H9 (cell line): ENCODE measurements around the gene FHIT. TPM values are rescaled to one million over a fixed set of nuclear protein-coding genes. Genes with fewer than 3 reads are reported as not detected.

Experiments
- DNase-seq: peaks from one replicate; pipeline ENCODE4 v3.0.0-alpha.2; 2017
- H2AFZ ChIP-seq: one replicate; pipeline ENCODE4 v1.6.1; 2013; ENCODE audit warnings: mild to moderate bottlenecking, low read length, control low read depth, moderate library complexity
- H2AK5ac ChIP-seq: 2 replicates; pipeline ENCODE4 v1.6.1; 2013; ENCODE audit warnings: low read length, control low read depth, mixed read lengths; ENCODE audit not compliant: insufficient read length
- H2BK120ac ChIP-seq: one replicate; pipeline ENCODE4 v1.6.1; 2013; ENCODE audit warnings: low read depth, mild to moderate bottlenecking, low read length, control low read depth, inconsistent platforms; ENCODE audit not compliant: poor library complexity, severe bottlenecking
- H2BK12ac ChIP-seq: 2 replicates; pipeline ENCODE4 v1.6.1; 2013; ENCODE audit warnings: low read length, control low read depth, mixed read lengths, low read depth; ENCODE audit not compliant: insufficient read length
- H2BK15ac ChIP-seq: 2 replicates; pipeline ENCODE4 v1.6.1; 2013; ENCODE audit warnings: low read depth, low read length, control low read depth
- H2BK20ac ChIP-seq: one replicate; pipeline ENCODE4 v1.6.1; 2013; ENCODE audit warnings: low read depth, mild to moderate bottlenecking, low read length, control low read depth, inconsistent platforms; ENCODE audit not compliant: poor library complexity, severe bottlenecking
- H2BK5ac ChIP-seq: 2 replicates; pipeline ENCODE4 v1.6.1; 2013; ENCODE audit warnings: low read length, control low read depth, mixed read lengths; ENCODE audit not compliant: insufficient read length
- H3K14ac ChIP-seq: 2 replicates; pipeline ENCODE4 v1.6.1; 2013; ENCODE audit warnings: low read length, control low read depth; ENCODE audit not compliant: insufficient read depth
- H3K18ac ChIP-seq: 2 replicates; pipeline ENCODE4 v1.6.1; 2013; ENCODE audit warnings: low read depth, mild to moderate bottlenecking, mixed read lengths, low read length, control low read depth; ENCODE audit not compliant: insufficient read length
- H3K23ac ChIP-seq: 2 replicates; pipeline ENCODE4 v1.6.1; 2013; ENCODE audit warnings: low read length, control low read depth, mixed read lengths, low read depth; ENCODE audit not compliant: insufficient read length
- H3K23me2 ChIP-seq: 2 replicates; pipeline ENCODE4 v1.6.1; 2013; ENCODE audit warnings: low read depth, mild to moderate bottlenecking, mixed read lengths, low read length, control low read depth; ENCODE audit not compliant: insufficient read length, poor library complexity, severe bottlenecking
- H3K27ac ChIP-seq: 2 replicates; pipeline ENCODE4 v1.5.1; 2013; ENCODE audit warnings: low read length, control low read depth, mixed read lengths, low read depth; ENCODE audit not compliant: insufficient read length
- H3K27me3 ChIP-seq: 2 replicates; pipeline ENCODE4 v1.6.1; 2013; ENCODE audit warnings: low read length, control low read depth, inconsistent platforms; ENCODE audit not compliant: insufficient read depth
- H3K4ac ChIP-seq: 2 replicates; pipeline ENCODE4 v1.6.1; 2013; ENCODE audit warnings: low read depth, mild to moderate bottlenecking, control low read depth, inconsistent platforms, low read length, moderate library complexity
- H3K4me1 ChIP-seq: 2 replicates; pipeline ENCODE4 v1.6.1; 2013; ENCODE audit warnings: low read length, control low read depth, inconsistent platforms; ENCODE audit not compliant: insufficient read depth
- H3K4me2 ChIP-seq: 2 replicates; pipeline ENCODE4 v1.6.1; 2013; ENCODE audit warnings: low read length, control low read depth, mixed read lengths; ENCODE audit not compliant: insufficient read length, insufficient read depth
- H3K56ac ChIP-seq: 2 replicates; pipeline ENCODE4 v1.6.1; 2013; ENCODE audit warnings: low read depth, mild to moderate bottlenecking, mixed read lengths, low read length, control low read depth; ENCODE audit not compliant: insufficient read length
- H3K79me1 ChIP-seq: 2 replicates; pipeline ENCODE4 v1.6.1; 2013; ENCODE audit warnings: low read depth, mild to moderate bottlenecking, moderate library complexity, low read length, control low read depth, inconsistent platforms; ENCODE audit not compliant: insufficient read depth, poor library complexity, severe bottlenecking
- H3K79me2 ChIP-seq: 2 replicates; pipeline ENCODE4 v1.6.1; 2013; ENCODE audit warnings: low read length, control low read depth, inconsistent platforms; ENCODE audit not compliant: insufficient read depth
- H3K9ac ChIP-seq: 2 replicates; pipeline ENCODE4 v1.6.1; 2013; ENCODE audit warnings: low read length, control low read depth, mixed read lengths; ENCODE audit not compliant: insufficient read length; ENCODE audit errors: extremely low read depth
- H3K9me3 ChIP-seq: one replicate; pipeline ENCODE4 v1.6.1; 2013; ENCODE audit warnings: low read depth, low read length, inconsistent platforms; ENCODE audit not compliant: control insufficient read depth
- H3T11ph ChIP-seq: one replicate; pipeline ENCODE4 v1.6.1; 2013; ENCODE audit warnings: mild to moderate bottlenecking, low read length, control low read depth, inconsistent platforms
- H4K20me1 ChIP-seq: one replicate; pipeline ENCODE4 v1.6.1; 2013; ENCODE audit not compliant: control insufficient read depth, insufficient read length, insufficient read depth
- H4K5ac ChIP-seq: 2 replicates; pipeline ENCODE4 v1.6.1; 2013; ENCODE audit warnings: low read depth, mild to moderate bottlenecking, mixed read lengths, low read length, control low read depth; ENCODE audit not compliant: insufficient read length
- H4K8ac ChIP-seq: replicated peaks from 2 replicates; pipeline ENCODE4 v1.6.1; 2013; ENCODE audit warnings: low read length, control low read depth, mixed read lengths, low read depth; ENCODE audit not compliant: insufficient read length
- H4K91ac ChIP-seq: 2 replicates; pipeline ENCODE4 v1.6.1; 2013; ENCODE audit warnings: low read depth, mild to moderate bottlenecking, moderate library complexity, mixed read lengths, low read length, control low read depth; ENCODE audit not compliant: insufficient read length
- H3K27ac Mint-ChIP-seq, 3 experiments: 2 replicates in 2 of 3; 3 replicates in 1 of 3; pipeline ENCODE4 v1.8.0; 2020 to 2021; ENCODE audit warnings: mixed read lengths in 3 of 3, mild to moderate bottlenecking in 1 of 3, moderate library complexity in 1 of 3
- H3K27me3 Mint-ChIP-seq: 2 replicates; pipeline ENCODE4 v1.8.0; 2021; ENCODE audit warnings: low read depth, mild to moderate bottlenecking, moderate library complexity, mixed read lengths
- H3K36me3 Mint-ChIP-seq, 3 experiments: 2 replicates in 2 of 3; 3 replicates in 1 of 3; pipeline ENCODE4 v1.8.0; 2020 to 2021; ENCODE audit warnings: low read depth in 3 of 3, mixed read lengths in 3 of 3; ENCODE audit not compliant: insufficient read depth in 1 of 3
- H3K4me1 Mint-ChIP-seq, 2 experiments: 2 replicates each; pipeline ENCODE4 v1.8.0; 2020; ENCODE audit warnings: mixed read lengths in 2 of 2
- H3K4me3 Mint-ChIP-seq, 2 experiments: 2 replicates in 1 of 2; 3 replicates in 1 of 2; pipeline ENCODE4 v1.8.0; 2020 to 2021; ENCODE audit warnings: mild to moderate bottlenecking in 2 of 2, mixed read lengths in 2 of 2, moderate library complexity in 1 of 2
- H3K9me3 Mint-ChIP-seq, 2 experiments: 2 replicates in 1 of 2; 3 replicates in 1 of 2; pipeline ENCODE4 v1.8.0; 2020; ENCODE audit warnings: mild to moderate bottlenecking in 2 of 2, mixed read lengths in 2 of 2, moderate library complexity in 1 of 2
- WGBS: extraction: QIAGEN DNeasy Blood & Tissue Kit; methylation state at CpG from one replicate; pipeline ENCODE4 v1.1.7; 2013; ENCODE audit warnings: missing lambda C conversion rate, low lambda C conversion rate, mixed read lengths; ENCODE audit not compliant: insufficient read length; ENCODE audit errors: extremely low coverage; 5-methylcytosine and 5-hydroxymethylcytosine counted together
- total RNA-seq: library from RNA; stranded (reverse); gene quantifications from 2 replicates; pipeline ENCODE4 v1.2.1, GENCODE V29; 2021
- TF ChIP-seq, protein P1 (sequence below): fragments of 200-600 bp; sonication (generic); conservative IDR thresholded peaks from 3 replicates; pipeline ENCODE4 v1.8.0; 2021; ENCODE audit warnings: antibody characterized with exemption, mild to moderate bottlenecking

The FHIT gene
- total RNA-seq, 1 experiment from 2014 or later = 3.0 TPM

DNA sequence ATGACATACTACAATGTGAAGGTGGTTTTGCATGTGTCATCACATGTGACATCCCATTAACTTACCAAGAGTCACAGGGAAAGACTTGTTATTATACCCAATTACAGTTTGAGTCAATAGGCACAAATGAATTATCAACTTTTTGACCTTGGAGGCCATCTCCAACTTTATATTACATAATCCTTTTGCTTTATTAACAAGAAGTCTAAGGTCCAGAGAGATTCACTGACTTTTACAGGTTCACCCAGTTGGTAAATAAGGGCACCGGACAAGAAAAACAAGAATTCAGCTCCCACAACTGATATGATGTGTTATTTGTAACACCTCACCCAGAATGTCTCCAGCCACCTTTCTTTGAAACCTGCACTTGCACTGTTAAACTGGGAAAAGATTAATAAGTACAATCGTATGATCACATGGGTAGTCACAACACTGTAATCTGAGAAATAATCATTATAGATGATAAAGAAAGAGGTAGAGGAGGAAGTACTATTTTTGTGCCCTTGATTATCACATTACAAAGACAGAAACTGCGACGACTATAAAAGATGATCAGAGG is 928.9 kb downstream of the FHIT start:
- Histone ChIP-seq H3K27ac (no peak overlapping the region), H3T11ph (no peak overlapping the region), H2BK120ac (no peak overlapping the region), H4K91ac (no peak overlapping the region), H4K20me1 (no peaks in the 10 kb centered on the region), H2AFZ (no peak overlapping the region), H3K14ac (no peak overlapping the region), H3K9ac (no peak overlapping the region), H3K79me1 (no peaks in the 10 kb centered on the region), H3K4me1 (no peaks in the 10 kb centered on the region; the same call in 1 of the 2 replicates), H2BK5ac (no peak overlapping the region), H3K9me3 (no peaks in the 10 kb centered on the region), H3K79me2 (no peaks in the 10 kb centered on the region), H3K27me3 (no peaks in the 10 kb centered on the region), H3K23ac (no peak overlapping the region), H3K4me2 (no peak overlapping the region), H2AK5ac (no peak overlapping the region), H2BK20ac (no peak overlapping the region), H4K5ac (no peak overlapping the region), H2BK15ac (no peak overlapping the region), H3K23me2 (no peaks in the 10 kb centered on the region), H2BK12ac (no peak overlapping the region), H3K56ac (no peak overlapping the region), H3K18ac (no peak overlapping the region), H3K4ac (no peak overlapping the region), H4K8ac (no peak overlapping the region)
- DNase-seq = no peak
- no peaks in the 10 kb centered on the region for H3K9me3 Mint-ChIP-seq
- no peak overlapping the region for H3K4me3 Mint-ChIP-seq
- no peak overlapping the region for H3K27ac Mint-ChIP-seq
- TF ChIP-seq, protein P1, sequence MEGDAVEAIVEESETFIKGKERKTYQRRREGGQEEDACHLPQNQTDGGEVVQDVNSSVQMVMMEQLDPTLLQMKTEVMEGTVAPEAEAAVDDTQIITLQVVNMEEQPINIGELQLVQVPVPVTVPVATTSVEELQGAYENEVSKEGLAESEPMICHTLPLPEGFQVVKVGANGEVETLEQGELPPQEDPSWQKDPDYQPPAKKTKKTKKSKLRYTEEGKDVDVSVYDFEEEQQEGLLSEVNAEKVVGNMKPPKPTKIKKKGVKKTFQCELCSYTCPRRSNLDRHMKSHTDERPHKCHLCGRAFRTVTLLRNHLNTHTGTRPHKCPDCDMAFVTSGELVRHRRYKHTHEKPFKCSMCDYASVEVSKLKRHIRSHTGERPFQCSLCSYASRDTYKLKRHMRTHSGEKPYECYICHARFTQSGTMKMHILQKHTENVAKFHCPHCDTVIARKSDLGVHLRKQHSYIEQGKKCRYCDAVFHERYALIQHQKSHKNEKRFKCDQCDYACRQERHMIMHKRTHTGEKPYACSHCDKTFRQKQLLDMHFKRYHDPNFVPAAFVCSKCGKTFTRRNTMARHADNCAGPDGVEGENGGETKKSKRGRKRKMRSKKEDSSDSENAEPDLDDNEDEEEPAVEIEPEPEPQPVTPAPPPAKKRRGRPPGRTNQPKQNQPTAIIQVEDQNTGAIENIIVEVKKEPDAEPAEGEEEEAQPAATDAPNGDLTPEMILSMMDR = no peak
- WGBS = no CpG with 5 or more reads among the region's 4 CpGs
- no peaks in the 10 kb centered on the region for H3K27me3 Mint-ChIP-seq
- peaks cover 17 to 18% of the 10 kb centered on the region in 2 experiments for H3K4me1 Mint-ChIP-seq
- no peaks in the 10 kb centered on the region for H3K36me3 Mint-ChIP-seq
